Esophagus muscularis mucosa (tissue), 4 donors: ENCODE measurements around the gene MPO. TPM values are rescaled to one million over a fixed set of nuclear protein-coding genes. Genes with fewer than 3 reads are reported as not detected.

ENCODE experiments used
- DNase-seq: peaks from one replicate; pipeline ENCODE4 v3.0.0-alpha.2; 2017; ENCODE audit errors: extremely low spot score
- H3K27ac ChIP-seq, 4 donors: fragments of 200-600 bp; sonication (generic); replicated peaks in 1 of 4; 1 replicate in 3 of 4; 2 replicates in 1 of 4; pipeline ENCODE4 v1.5.1; 2016 to 2019; ENCODE audit warnings: mild to moderate bottlenecking in 1 of 4
- H3K27me3 ChIP-seq, 4 donors: fragments of 200-600 bp; sonication (generic); one replicate each; pipeline versions ENCODE4 v1.5.1 to v1.6.0; 2016 to 2019
- H3K36me3 ChIP-seq, 4 donors: fragments of 200-600 bp; sonication (generic); one replicate each; pipeline ENCODE4 v1.5.1; 2016 to 2019
- H3K4me1 ChIP-seq, 4 donors: fragments of 200-600 bp; sonication (generic); one replicate each; pipeline ENCODE4 v1.5.1; 2016 to 2019
- H3K4me3 ChIP-seq, 4 donors: fragments of 200-600 bp; sonication (generic); 1 replicate in 2 of 4; 2 replicates in 2 of 4; pipeline ENCODE4 v1.5.1; 2016 to 2019; ENCODE audit warnings: mild to moderate bottlenecking in 4 of 4, moderate library complexity in 1 of 4
- H3K9me3 ChIP-seq, 4 donors: fragments of 200-600 bp; sonication (generic); 1 replicate in 3 of 4; 2 replicates in 1 of 4; pipeline ENCODE4 v1.5.1; 2016 to 2019
- EP300 ChIP-seq: sonication (generic); formaldehyde crosslinking; IDR thresholded peaks from one replicate; pipeline ENCODE4 v1.6.1; 2017; ENCODE audit warnings: antibody characterized with exemption
- POLR2A ChIP-seq: fragments of 450-650 bp; IDR thresholded peaks from one replicate; pipeline ENCODE4 v1.6.1; 2017; ENCODE audit warnings: antibody characterized with exemption, moderate library complexity, mild to moderate bottlenecking, low read depth
- POLR2AphosphoS5 ChIP-seq, 2 donors: sonication (generic); formaldehyde crosslinking; IDR thresholded peaks; one replicate each; pipeline ENCODE4 v1.6.1; 2017; ENCODE audit warnings: antibody characterized with exemption in 2 of 2
- WGBS: methylation state at CpG from one replicate; pipeline ENCODE4 v1.1.5; 2018; 5-methylcytosine and 5-hydroxymethylcytosine counted together
- intact Hi-C: fragments of 100-400 bp; cut with DNase I; formaldehyde crosslinking; loops from one replicate; pipeline ENCODE4 v1.15.1; 2023
- total RNA-seq, 4 donors: library from RNA; depleted of rRNA; stranded (reverse); fragments of >200 nt; gene quantifications; one replicate each; pipeline versions ENCODE4 v1.1.0 to v1.2.1, GENCODE V29; 2016
- TF ChIP-seq, protein P1 (sequence below), 3 experiments: fragments of 200-600 bp in 2 of 3; fragments of 450-650 bp in 1 of 3; sonication (generic) in 2 of 3; IDR thresholded peaks; one replicate each; pipeline ENCODE4 v1.5.1; 2017 to 2019; ENCODE audit warnings: antibody characterized with exemption in 3 of 3, mild to moderate bottlenecking in 2 of 3, moderate library complexity in 1 of 3

The MPO gene
- total RNA-seq, 4 donors from 2014 or later = 0.23 to 0.66 TPM; not detected in 2

DNA sequence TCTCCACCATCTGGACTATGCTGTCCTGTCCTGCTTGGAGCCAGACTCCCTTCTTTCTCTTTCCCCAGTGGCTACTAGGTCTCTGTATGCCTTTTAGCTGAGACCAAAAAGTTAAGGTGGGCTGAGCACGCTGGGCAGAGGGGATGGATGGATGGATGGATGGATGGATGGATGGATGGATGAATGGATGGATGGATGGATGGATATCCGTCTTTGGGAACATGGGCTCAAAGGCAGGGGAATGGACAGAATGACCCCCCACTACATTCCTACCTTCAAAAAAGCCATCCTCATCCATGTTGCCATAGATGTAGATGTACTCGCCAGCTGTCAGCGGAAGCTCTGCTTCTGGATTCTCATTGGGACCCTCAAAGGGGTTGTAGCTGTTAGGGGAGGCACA lies 35.0 kb upstream of the MPO start:
- Histone ChIP-seq H3K4me1 (no peaks in the 10 kb centered on the region), H3K36me3 (peaks cover 0 to 42% (median 9%) of the 10 kb centered on the region in 4 donors), H3K9me3 (no peaks in the 10 kb centered on the region), H3K27ac (no peak overlapping the region), H3K4me3 (no peak overlapping the region), H3K27me3 (no peaks in the 10 kb centered on the region)
- WGBS = 96% methylated on average over 4 of the region's 4 CpGs
- TF ChIP-seq, protein P1, sequence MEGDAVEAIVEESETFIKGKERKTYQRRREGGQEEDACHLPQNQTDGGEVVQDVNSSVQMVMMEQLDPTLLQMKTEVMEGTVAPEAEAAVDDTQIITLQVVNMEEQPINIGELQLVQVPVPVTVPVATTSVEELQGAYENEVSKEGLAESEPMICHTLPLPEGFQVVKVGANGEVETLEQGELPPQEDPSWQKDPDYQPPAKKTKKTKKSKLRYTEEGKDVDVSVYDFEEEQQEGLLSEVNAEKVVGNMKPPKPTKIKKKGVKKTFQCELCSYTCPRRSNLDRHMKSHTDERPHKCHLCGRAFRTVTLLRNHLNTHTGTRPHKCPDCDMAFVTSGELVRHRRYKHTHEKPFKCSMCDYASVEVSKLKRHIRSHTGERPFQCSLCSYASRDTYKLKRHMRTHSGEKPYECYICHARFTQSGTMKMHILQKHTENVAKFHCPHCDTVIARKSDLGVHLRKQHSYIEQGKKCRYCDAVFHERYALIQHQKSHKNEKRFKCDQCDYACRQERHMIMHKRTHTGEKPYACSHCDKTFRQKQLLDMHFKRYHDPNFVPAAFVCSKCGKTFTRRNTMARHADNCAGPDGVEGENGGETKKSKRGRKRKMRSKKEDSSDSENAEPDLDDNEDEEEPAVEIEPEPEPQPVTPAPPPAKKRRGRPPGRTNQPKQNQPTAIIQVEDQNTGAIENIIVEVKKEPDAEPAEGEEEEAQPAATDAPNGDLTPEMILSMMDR (IDR thresholded peaks at IDR 0.05) = no peak
- TF ChIP-seq POLR2AphosphoS5 (IDR thresholded peaks at IDR 0.05) (no peak), EP300 (no peak), POLR2A (no peak)
- no peak for DNase-seq
- intact Hi-C loops = no loop called here

DNA sequence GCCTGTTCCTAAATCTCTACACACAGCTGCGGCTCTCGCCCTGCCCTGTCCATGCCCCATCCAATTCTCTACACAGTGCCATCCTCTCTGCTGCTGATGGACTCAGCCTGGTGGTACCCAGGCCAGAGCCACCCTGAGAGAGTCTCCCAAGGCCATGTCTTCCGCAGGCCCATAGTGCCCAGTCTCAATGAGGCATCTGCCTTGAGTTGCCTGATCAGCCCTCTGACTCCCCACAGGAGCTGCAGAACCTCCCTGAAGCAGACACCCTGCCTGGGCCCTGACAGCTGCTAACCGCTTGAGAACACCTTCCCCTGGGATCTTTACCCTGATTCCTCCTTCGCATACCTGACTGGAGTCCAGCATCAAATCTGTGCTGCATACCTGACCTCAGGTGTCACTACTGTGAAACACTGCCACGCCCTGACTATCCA lies 34.6 kb upstream of the MPO start:
- Histone ChIP-seq H3K36me3 (peaks cover 0 to 43% (median 10%) of the 10 kb centered on the region in 4 donors), H3K27me3 (no peaks in the 10 kb centered on the region), H3K4me3 (no peak overlapping the region), H3K9me3 (no peaks in the 10 kb centered on the region), H3K4me1 (no peaks in the 10 kb centered on the region), H3K27ac (no peak overlapping the region)
- DNase-seq = no peak
- TF ChIP-seq POLR2A = no peak
- TF ChIP-seq, protein P1 (IDR thresholded peaks at IDR 0.05) = no peak
- no peak for TF ChIP-seq EP300
- no peak for TF ChIP-seq POLR2AphosphoS5 (IDR thresholded peaks at IDR 0.05)
- intact Hi-C loops = no loop called here
- 95% methylated on average over 6 of the region's 6 CpGs for WGBS

DNA sequence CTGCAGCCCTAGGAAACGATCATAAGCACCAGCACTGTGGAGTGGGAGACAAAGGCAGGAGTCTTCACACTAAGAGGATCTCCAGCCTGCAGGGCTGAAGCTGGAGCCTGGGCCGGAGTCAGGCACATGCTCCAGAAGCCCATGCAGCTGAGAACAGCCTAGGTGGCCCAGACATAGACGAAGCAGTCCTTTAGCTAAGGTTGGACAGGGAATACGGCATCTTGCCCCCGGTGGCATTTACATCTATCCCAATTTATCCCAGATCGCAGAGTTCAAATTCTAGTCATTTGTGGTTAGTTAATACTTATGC lies 33.9 kb upstream of the MPO start:
- TF ChIP-seq, protein P1 (IDR thresholded peaks at IDR 0.05) = no peak
- TF ChIP-seq POLR2A = no peak
- TF ChIP-seq EP300 = no peak
- TF ChIP-seq POLR2AphosphoS5 (IDR thresholded peaks at IDR 0.05) = no peak
- H3K36me3 ChIP-seq = peaks cover 0 to 43% (median 12%) of the 10 kb centered on the region in 4 donors
- H3K4me1 ChIP-seq = no peaks in the 10 kb centered on the region
- H3K27me3 ChIP-seq = no peaks in the 10 kb centered on the region
- DNase-seq = no peak
- H3K27ac ChIP-seq = no peak overlapping the region
- intact Hi-C loops = no loop called here
- H3K4me3 ChIP-seq = no peak overlapping the region
- no peaks in the 10 kb centered on the region for H3K9me3 ChIP-seq
- WGBS = 90% methylated on average over 6 of the region's 6 CpGs

DNA sequence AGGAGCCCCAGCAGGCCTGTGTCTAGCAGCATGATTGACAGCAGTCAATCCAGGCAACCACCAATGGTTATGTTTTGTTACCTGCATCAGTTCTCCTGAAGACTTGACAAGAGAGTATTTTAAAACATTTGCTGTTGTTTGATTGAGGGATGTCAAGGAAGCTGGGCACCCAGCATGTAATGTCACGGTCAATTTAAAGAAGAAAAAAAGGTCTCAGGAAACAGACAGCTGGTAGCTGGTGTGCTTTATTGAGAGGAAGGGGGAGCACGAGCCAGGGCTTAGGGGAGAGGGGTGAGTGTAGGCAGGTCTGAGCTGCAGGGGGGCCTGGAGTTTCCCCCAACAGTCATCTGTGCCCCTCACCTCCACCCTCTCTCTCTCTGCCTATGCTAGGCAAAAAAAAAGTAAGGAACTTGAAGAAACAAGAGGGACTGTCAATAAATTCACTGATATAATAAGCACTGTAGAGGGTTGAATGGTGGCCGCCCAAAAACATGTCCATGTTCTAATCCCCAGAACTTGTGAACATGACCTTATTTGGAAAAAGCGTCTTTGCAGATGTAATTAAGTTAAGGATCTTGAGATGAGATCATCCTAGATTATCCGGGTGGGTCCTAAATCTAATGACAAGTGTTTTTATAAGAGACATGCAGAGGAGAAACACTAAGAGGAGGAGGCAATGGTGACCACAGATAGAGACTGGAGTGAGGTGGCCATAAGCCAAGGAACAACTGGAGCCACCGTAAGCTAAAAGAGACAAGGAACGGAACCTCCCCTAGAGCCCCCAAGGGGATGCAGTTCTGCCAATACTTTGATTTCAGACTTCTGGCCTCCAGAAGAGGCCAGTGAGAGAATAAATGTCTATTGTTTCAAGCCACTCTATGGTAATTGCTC lies 33.3 kb upstream of the MPO start:
- intact Hi-C loops = no loop called here
- Histone ChIP-seq H3K27me3 (no peaks in the 10 kb centered on the region), H3K36me3 (peaks cover 0 to 49% (median 11%) of the 10 kb centered on the region in 4 donors), H3K4me1 (no peaks in the 10 kb centered on the region), H3K9me3 (no peaks in the 10 kb centered on the region), H3K4me3 (no peak overlapping the region), H3K27ac (no peak overlapping the region)
- no peak for TF ChIP-seq EP300
- TF ChIP-seq, protein P1 (IDR thresholded peaks at IDR 0.05) = no peak
- no peak for TF ChIP-seq POLR2A
- no peak for TF ChIP-seq POLR2AphosphoS5 (IDR thresholded peaks at IDR 0.05)
- DNase-seq = no peak
- 71% methylated on average over 7 of the region's 7 CpGs for WGBS

DNA sequence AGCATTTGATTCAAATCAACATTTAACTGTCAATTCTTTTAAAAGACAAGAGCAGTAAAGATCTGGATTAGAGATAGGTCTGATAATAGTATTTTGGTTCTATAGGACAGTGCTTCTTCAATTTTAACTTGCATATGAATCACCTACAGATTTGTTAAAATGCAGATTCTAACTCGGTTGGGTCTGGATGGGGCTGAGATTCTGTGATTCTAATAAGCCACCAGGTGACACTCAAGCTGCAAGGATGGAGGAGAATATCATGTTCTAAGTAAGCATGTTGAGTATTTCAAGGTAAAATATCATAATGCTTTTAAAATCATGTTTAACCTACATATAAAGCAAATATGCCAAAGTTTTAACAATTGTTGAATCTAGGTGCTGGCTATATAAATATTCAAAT lies 32.1 kb upstream of the MPO start:
- no peak overlapping the region for H3K27ac ChIP-seq
- H3K27me3 ChIP-seq = no peaks in the 10 kb centered on the region
- WGBS = 48% methylated on average over 1 of the region's 1 CpG
- H3K36me3 ChIP-seq = peaks cover 0 to 52% (median 9%) of the 10 kb centered on the region in 4 donors
- no peaks in the 10 kb centered on the region for H3K9me3 ChIP-seq
- no peaks in the 10 kb centered on the region for H3K4me1 ChIP-seq
- H3K4me3 ChIP-seq = no peak overlapping the region
- intact Hi-C loops = no loop called here
- DNase-seq = no peak
- TF ChIP-seq EP300 (no peak), POLR2AphosphoS5 (IDR thresholded peaks at IDR 0.05) (no peak), POLR2A (no peak)
- TF ChIP-seq, protein P1 (IDR thresholded peaks at IDR 0.05) = no peak
